Measurements from ENCODE around the gene FOXO1. TPM values are rescaled to one million over a fixed set of nuclear protein-coding genes. Genes with fewer than 3 reads are reported as not detected.

Gene FOXO1
- total and polyA plus RNA-seq, 2 of the 13 experiments (the other 11 are each of a cell fraction or from before 2014, with no cell fraction given), result 8.1 to 13.1 TPM

DNA sequence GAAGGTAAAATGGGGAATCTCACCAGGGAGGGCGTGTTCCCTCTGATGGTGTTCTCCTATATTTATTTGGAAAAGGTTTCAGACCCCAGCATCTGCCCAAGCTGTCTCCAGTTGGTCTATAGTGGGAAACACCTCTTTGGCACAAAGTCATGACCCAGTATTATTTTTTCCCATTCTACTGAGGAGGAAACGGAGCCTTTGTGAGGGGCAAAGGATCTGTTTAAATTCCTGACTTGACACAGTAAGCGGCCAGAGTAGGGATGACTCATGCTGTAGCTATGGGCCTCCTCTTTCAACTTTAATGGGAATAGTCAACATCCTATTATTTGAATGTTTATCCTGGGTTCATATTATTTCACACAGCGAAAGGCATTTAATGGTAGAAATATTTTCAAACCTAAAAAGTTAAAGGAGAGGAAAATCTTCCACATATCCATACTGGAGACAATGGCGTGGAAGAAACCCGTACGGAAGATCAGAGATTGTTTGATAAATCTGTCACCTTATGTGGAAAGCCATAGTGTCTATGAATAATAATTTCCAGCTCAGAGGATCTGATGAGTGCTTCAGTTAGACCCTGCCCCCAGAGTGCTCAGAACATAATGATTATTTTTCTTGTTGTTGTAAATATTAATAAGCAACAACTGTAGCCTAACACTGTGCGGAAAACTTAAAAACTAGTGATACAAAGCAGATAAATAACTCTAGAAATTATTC lies 126.0 kb downstream of the FOXO1 start (continued):
- TF ChIP-seq, protein P1, sequence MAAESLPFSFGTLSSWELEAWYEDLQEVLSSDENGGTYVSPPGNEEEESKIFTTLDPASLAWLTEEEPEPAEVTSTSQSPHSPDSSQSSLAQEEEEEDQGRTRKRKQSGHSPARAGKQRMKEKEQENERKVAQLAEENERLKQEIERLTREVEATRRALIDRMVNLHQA (CRISPR knock-in tag; IDR thresholded peaks at IDR 0.05), result no peak
- TF ChIP-seq PAF1 (CRISPR knock-in tag; IDR thresholded peaks at IDR 0.05) (no peak), ZFY (CRISPR knock-in tag; IDR thresholded peaks at IDR 0.05) (no peak), ZFAT (CRISPR knock-in tag; conservative IDR thresholded peaks at IDR 0.05) (no peak), TEAD3 (CRISPR knock-in tag; optimal IDR thresholded peaks at IDR 0.05; ENCODE audit: borderline replicate concordance) (peak; percentile 97), ZKSCAN1 (IDR thresholded peaks at IDR 0.05; ENCODE audit: low read length) (no peak), ZNF629 (CRISPR knock-in tag; conservative IDR thresholded peaks at IDR 0.05) (peak; percentile 78), KDM5A (IDR thresholded peaks at IDR 0.05; ENCODE audit: borderline replicate concordance, low read length) (no peak), SNRNP70 (IDR thresholded peaks at IDR 0.05; ENCODE audit: low read depth, low read length) (no peak), ZNF260 (CRISPR knock-in tag; IDR thresholded peaks at IDR 0.05; ENCODE audit: borderline replicate concordance, low read depth) (no peak), HES4 (CRISPR knock-in tag; IDR thresholded peaks at IDR 0.05; ENCODE audit: borderline replicate concordance) (no peak), THYN1 (CRISPR knock-in tag; IDR thresholded peaks at IDR 0.05; ENCODE audit: borderline replicate concordance, low read depth) (no peak), ZNF792 (CRISPR knock-in tag; IDR thresholded peaks at IDR 0.05) (peak; percentile 79), ARHGAP35 (CRISPR knock-in tag; IDR thresholded peaks at IDR 0.05; ENCODE audit: borderline replicate concordance) (no peak), ZNF772 (CRISPR knock-in tag; IDR thresholded peaks at IDR 0.05) (no peak; the same call in 1 of the 2 replicates), ZNF253 (CRISPR knock-in tag; IDR thresholded peaks at IDR 0.05; ENCODE audit: borderline replicate concordance) (no peak)
- TF ChIP-seq, protein P2, sequence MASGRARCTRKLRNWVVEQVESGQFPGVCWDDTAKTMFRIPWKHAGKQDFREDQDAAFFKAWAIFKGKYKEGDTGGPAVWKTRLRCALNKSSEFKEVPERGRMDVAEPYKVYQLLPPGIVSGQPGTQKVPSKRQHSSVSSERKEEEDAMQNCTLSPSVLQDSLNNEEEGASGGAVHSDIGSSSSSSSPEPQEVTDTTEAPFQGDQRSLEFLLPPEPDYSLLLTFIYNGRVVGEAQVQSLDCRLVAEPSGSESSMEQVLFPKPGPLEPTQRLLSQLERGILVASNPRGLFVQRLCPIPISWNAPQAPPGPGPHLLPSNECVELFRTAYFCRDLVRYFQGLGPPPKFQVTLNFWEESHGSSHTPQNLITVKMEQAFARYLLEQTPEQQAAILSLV (CRISPR knock-in tag; IDR thresholded peaks at IDR 0.05; ENCODE audit: borderline replicate concordance), result no peak
- TF ChIP-seq, protein P3, sequence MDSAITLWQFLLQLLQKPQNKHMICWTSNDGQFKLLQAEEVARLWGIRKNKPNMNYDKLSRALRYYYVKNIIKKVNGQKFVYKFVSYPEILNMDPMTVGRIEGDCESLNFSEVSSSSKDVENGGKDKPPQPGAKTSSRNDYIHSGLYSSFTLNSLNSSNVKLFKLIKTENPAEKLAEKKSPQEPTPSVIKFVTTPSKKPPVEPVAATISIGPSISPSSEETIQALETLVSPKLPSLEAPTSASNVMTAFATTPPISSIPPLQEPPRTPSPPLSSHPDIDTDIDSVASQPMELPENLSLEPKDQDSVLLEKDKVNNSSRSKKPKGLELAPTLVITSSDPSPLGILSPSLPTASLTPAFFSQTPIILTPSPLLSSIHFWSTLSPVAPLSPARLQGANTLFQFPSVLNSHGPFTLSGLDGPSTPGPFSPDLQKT (CRISPR knock-in tag; IDR thresholded peaks at IDR 0.05; ENCODE audit: borderline replicate concordance), result no peak
